LNCAP (cell line): Measurements from ENCODE around the gene DSCAML1.

Experiments used
- CTCF ChIP-seq: fragments of 450-650 bp; IDR thresholded peaks from 2 replicates; pipeline ENCODE4 v1.5.1; 2017; ENCODE audit warnings: mild to moderate bottlenecking

DSCAML1 gene

GRCh38 chr11:117570701-117571100 lies 226.3 kb downstream of the DSCAML1 start:
- TF ChIP-seq CTCF: no peak

- TF ChIP-seq CTCF: no peak
These were observed 227.1 kb downstream of the DSCAML1 start for GRCh38 chr11:117569911-117570310.

DNA sequence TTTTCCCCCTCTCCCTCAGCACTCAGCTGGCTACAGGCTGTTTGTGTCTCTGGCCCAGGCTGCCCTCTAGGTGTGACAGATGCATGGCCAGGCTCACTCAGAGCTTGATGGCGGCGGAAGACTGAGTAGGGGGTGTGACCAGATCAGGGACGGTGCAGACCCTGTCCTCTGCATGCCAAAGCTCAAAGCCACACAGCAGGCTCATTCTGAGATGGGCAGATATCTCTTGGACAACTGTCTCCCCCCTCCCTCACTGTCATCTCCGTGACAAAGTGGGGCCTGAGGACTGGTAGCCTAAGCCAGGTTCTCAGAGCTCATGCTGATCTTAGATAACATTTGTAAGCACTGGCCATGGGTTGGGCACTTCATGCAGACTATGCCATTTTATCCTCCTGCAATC lies 231.3 kb downstream of the DSCAML1 start:
- TF ChIP-seq CTCF: no peak

DNA sequence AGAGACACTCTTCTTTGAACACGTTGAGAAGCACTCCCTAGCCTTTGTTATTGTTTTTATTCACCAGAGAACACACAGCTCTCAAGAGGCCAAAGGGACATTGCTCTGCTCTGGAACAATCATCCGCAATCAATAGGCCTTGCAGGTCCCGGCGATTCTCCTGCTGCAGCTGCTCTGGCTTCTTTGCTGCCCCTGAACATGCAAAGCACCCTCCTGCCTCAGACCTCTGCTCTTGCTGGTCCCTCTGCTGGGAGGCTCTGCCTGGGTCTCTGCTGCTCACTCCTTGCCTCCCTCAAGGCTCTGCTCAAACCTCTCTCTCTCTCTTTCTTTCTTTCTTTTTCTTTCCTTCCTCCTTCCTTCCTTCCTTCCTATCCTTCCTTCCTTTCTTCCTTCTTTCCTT lies 232.7 kb downstream of the DSCAML1 start:
- TF ChIP-seq CTCF: no peak

GRCh38 chr11:117563556-117563955 lies 233.5 kb downstream of the DSCAML1 start:
- TF ChIP-seq CTCF: no peak

GRCh38 chr11:117562136-117562535 lies 234.9 kb downstream of the DSCAML1 start:
- no peak for TF ChIP-seq CTCF

- no peak for TF ChIP-seq CTCF
These were observed 236.1 kb downstream of the DSCAML1 start for GRCh38 chr11:117560780-117561530.

DNA sequence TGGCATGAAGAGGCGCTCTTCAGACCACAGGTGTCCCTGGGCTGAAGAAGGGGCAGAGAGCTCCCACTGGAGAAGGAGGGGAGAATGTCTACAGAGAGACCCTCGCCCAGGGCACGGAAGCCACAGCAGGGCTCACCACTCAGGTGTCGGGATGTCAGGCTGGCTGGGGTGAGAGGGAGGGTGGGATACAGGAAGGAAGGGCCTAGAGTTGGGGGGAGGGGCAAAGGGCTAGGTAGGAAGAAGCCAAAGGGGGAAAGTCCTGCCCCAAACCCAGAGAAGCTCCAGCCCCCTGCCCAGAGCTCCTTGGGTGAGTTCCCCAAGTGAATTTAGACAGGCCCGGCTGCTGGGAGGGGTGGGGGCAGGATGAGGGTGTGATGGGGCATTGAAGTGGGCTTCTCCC lies 237.3 kb downstream of the DSCAML1 start:
- TF ChIP-seq CTCF: no peak
